DND-41 (cell line): ENCODE results near the gene NCS1.

Source experiments
- ATAC-seq: fragments of 200-7000 bp; cut with Tn5 transposase; 3 replicates; pipeline ENCODE4 v1.9.1; 2021; ENCODE audit warnings: low read depth; ENCODE audit not compliant: insufficient read depth
- DNase-seq: peaks from one replicate; pipeline ENCODE4 v3.0.0-alpha.2; 2020
- H2AFZ ChIP-seq: 2 replicates; pipeline ENCODE4 v1.6.0; 2012; ENCODE audit warnings: low read depth, low read length
- H3K27ac ChIP-seq: 2 replicates; pipeline ENCODE4 v1.5.1; 2012; ENCODE audit warnings: low read length, inconsistent platforms
- H3K27me3 ChIP-seq: fragments of 200-600 bp; sonication (generic); 2 replicates; pipeline ENCODE4 v1.6.0; 2012; ENCODE audit warnings: low read length, mild to moderate bottlenecking, inconsistent platforms; ENCODE audit not compliant: insufficient read depth, poor library complexity
- H3K36me3 ChIP-seq: 2 replicates; pipeline ENCODE4 v1.5.1; 2012; ENCODE audit warnings: low read length, inconsistent platforms; ENCODE audit not compliant: insufficient read depth
- H3K4me1 ChIP-seq: 2 replicates; pipeline ENCODE4 v1.5.1; 2012; ENCODE audit warnings: mild to moderate bottlenecking, low read length; ENCODE audit not compliant: insufficient read depth
- H3K4me2 ChIP-seq: 2 replicates; pipeline ENCODE4 v1.6.0; 2012; ENCODE audit warnings: mild to moderate bottlenecking, moderate library complexity, low read length, inconsistent platforms; ENCODE audit not compliant: insufficient read depth
- H3K4me3 ChIP-seq, 2 experiments: fragments of 200-600 bp in 1 of 2; shearing (Covaris generic) in 1 of 2; 2 replicates each; pipeline ENCODE4 v1.5.1; 2012 to 2016; ENCODE audit warnings: inconsistent platforms in 2 of 2, low read length in 2 of 2, mild to moderate bottlenecking in 2 of 2, low read depth in 1 of 2, moderate library complexity in 1 of 2
- H3K79me2 ChIP-seq: 2 replicates; pipeline ENCODE4 v1.6.0; 2012; ENCODE audit warnings: low read length, inconsistent platforms; ENCODE audit not compliant: insufficient read depth
- H3K9ac ChIP-seq: 2 replicates; pipeline ENCODE4 v1.6.0; 2012; ENCODE audit warnings: low read depth, mild to moderate bottlenecking, inconsistent platforms, low read length, moderate library complexity
- H3K9me3 ChIP-seq: 2 replicates; pipeline ENCODE4 v1.5.1; 2012; ENCODE audit warnings: low read length, moderate library complexity, mild to moderate bottlenecking, inconsistent platforms; ENCODE audit not compliant: insufficient read depth, severe bottlenecking
- H4K20me1 ChIP-seq: 2 replicates; pipeline ENCODE4 v1.6.0; 2012; ENCODE audit warnings: low read length; ENCODE audit not compliant: insufficient read depth
- CTCF ChIP-seq: IDR thresholded peaks from 2 replicates; pipeline ENCODE4 v1.5.1; 2012; ENCODE audit warnings: borderline replicate concordance, low read length, moderate library complexity, mild to moderate bottlenecking; ENCODE audit not compliant: poor library complexity, severe bottlenecking; ENCODE audit errors: extremely low read depth
- EZH2 ChIP-seq: IDR thresholded peaks from 3 replicates; pipeline ENCODE4 v1.6.1; 2012; ENCODE audit warnings: borderline replicate concordance, low read depth, mild to moderate bottlenecking, moderate library complexity, low read length, inconsistent platforms; ENCODE audit not compliant: severe bottlenecking

NCS1 gene

GRCh38 chr9:130126721-130127433, 45.3 kb upstream of the NCS1 start:
- no peak for ATAC-seq
- Histone ChIP-seq H3K27me3 (no peaks in the 10 kb centered on the region), H3K36me3 (peaks cover 40% of the 10 kb centered on the region), H3K9me3 (no peaks in the 10 kb centered on the region), H3K79me2 (no peaks in the 10 kb centered on the region), H4K20me1 (no peaks in the 10 kb centered on the region), H2AFZ (no peak overlapping the region), H3K4me1 (peaks cover 40% of the 10 kb centered on the region), H3K27ac (peak overlapping the region; percentile 43; the same call in 1 of the 2 replicates), H3K9ac (no peak overlapping the region), H3K4me3 (no peak overlapping the region), H3K4me2 (no peak overlapping the region)
- DNase-seq, result no peak
- TF ChIP-seq EZH2, result no peak
- no peak for TF ChIP-seq CTCF

- DNase-seq, result peak; percentile 88
- Histone ChIP-seq H3K9me3 (no peaks in the 10 kb centered on the region), H3K27ac (peak overlapping the region; percentile 89), H3K4me3 (no peak overlapping the region), H3K79me2 (no peaks in the 10 kb centered on the region), H3K4me1 (peaks cover 40% of the 10 kb centered on the region), H3K9ac (peak overlapping the region; percentile 45), H3K4me2 (peak overlapping the region; percentile 52), H3K27me3 (no peaks in the 10 kb centered on the region), H4K20me1 (no peaks in the 10 kb centered on the region), H3K36me3 (peaks cover 41% of the 10 kb centered on the region), H2AFZ (no peak overlapping the region; the same call in 1 of the 2 replicates)
- TF ChIP-seq EZH2 (no peak), CTCF (no peak)
- ATAC-seq, result peak; percentile 100
These were observed 44.0 kb upstream of the NCS1 start for GRCh38 chr9:130128251-130128650.

- Histone ChIP-seq H3K79me2 (no peaks in the 10 kb centered on the region), H3K4me1 (peaks cover 40% of the 10 kb centered on the region), H3K27ac (peak overlapping the region; percentile 89), H3K36me3 (peaks cover 41% of the 10 kb centered on the region), H3K4me3 (peak overlapping the region in 1 of 2 experiments; percentile 18; a peak in 1 of 4 replicates), H3K4me2 (peak overlapping the region; percentile 52), H2AFZ (no peak overlapping the region; the same call in 1 of the 2 replicates), H4K20me1 (no peaks in the 10 kb centered on the region), H3K9me3 (no peaks in the 10 kb centered on the region), H3K27me3 (no peaks in the 10 kb centered on the region), H3K9ac (peak overlapping the region; percentile 45)
- TF ChIP-seq EZH2, result no peak
- TF ChIP-seq CTCF, result no peak
- DNase-seq (peak; percentile 32), ATAC-seq (peak; percentile 21; the same call in 2 of the 3 replicates)
These were observed 43.3 kb upstream of the NCS1 start for GRCh38 chr9:130128733-130129431.
